Osteocyte (in vitro differentiated cells): Measurements from ENCODE around the gene OTUB1. TPM values are rescaled to one million over a fixed set of nuclear protein-coding genes. Genes with fewer than 3 reads are reported as not detected.

Experiments
- DNase-seq: peaks from one replicate; pipeline ENCODE4 v3.0.0; 2021; ENCODE audit warnings: mixed read lengths; ENCODE audit not compliant: unreplicated experiment; ENCODE audit errors: extremely low spot score
- H3K27ac Mint-ChIP-seq: one replicate; pipeline ENCODE4 v1.8.0; 2021; ENCODE audit warnings: mild to moderate bottlenecking, mixed read lengths; ENCODE audit not compliant: unreplicated experiment
- H3K27me3 Mint-ChIP-seq: one replicate; pipeline ENCODE4 v1.8.0; 2021; ENCODE audit warnings: mixed read lengths; ENCODE audit not compliant: unreplicated experiment
- H3K36me3 Mint-ChIP-seq: one replicate; pipeline ENCODE4 v1.8.0; 2021; ENCODE audit warnings: mixed read lengths; ENCODE audit not compliant: unreplicated experiment
- H3K4me1 Mint-ChIP-seq: one replicate; pipeline ENCODE4 v1.8.0; 2021; ENCODE audit warnings: mixed read lengths; ENCODE audit not compliant: unreplicated experiment
- H3K4me3 Mint-ChIP-seq: one replicate; pipeline ENCODE4 v1.8.0; 2021; ENCODE audit warnings: mild to moderate bottlenecking, moderate library complexity, mixed read lengths; ENCODE audit not compliant: unreplicated experiment
- H3K9me3 Mint-ChIP-seq: one replicate; pipeline ENCODE4 v1.8.0; 2021; ENCODE audit warnings: mixed read lengths; ENCODE audit not compliant: unreplicated experiment
- long read RNA-seq: library from polyadenylated mRNA; unstranded; transcript quantifications from one replicate; pipeline ENCODE4 v2.0.0, GENCODE V29; 2021
- total RNA-seq: library from RNA; stranded (reverse); gene quantifications from 2 replicates; pipeline ENCODE4 v1.2.1, GENCODE V29; 2021
- TF ChIP-seq, protein P1 (sequence below): fragments of 200-600 bp; sonication (generic); IDR thresholded peaks from 2 replicates; pipeline ENCODE4 v1.5.0; 2021; ENCODE audit warnings: antibody characterized with exemption, mild to moderate bottlenecking, moderate library complexity

Gene OTUB1, protein sequence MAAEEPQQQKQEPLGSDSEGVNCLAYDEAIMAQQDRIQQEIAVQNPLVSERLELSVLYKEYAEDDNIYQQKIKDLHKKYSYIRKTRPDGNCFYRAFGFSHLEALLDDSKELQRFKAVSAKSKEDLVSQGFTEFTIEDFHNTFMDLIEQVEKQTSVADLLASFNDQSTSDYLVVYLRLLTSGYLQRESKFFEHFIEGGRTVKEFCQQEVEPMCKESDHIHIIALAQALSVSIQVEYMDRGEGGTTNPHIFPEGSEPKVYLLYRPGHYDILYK
- total RNA-seq, result 66.2 and 71.4 TPM in 2 replicates
- long read RNA-seq, transcript OTUB1-201 (6 exons, 2,493 nt), result minor isoform, 7 of 49 reads
- long read RNA-seq, transcript OTUB1-209 (7 exons, 1,729 nt), result major isoform, 40 of 49 reads
- long read RNA-seq, partial matches to known transcripts, result 1 of 49 reads
- long read RNA-seq, other reads (novel, unspliced or antisense), result 1 of 49 reads

DNA sequence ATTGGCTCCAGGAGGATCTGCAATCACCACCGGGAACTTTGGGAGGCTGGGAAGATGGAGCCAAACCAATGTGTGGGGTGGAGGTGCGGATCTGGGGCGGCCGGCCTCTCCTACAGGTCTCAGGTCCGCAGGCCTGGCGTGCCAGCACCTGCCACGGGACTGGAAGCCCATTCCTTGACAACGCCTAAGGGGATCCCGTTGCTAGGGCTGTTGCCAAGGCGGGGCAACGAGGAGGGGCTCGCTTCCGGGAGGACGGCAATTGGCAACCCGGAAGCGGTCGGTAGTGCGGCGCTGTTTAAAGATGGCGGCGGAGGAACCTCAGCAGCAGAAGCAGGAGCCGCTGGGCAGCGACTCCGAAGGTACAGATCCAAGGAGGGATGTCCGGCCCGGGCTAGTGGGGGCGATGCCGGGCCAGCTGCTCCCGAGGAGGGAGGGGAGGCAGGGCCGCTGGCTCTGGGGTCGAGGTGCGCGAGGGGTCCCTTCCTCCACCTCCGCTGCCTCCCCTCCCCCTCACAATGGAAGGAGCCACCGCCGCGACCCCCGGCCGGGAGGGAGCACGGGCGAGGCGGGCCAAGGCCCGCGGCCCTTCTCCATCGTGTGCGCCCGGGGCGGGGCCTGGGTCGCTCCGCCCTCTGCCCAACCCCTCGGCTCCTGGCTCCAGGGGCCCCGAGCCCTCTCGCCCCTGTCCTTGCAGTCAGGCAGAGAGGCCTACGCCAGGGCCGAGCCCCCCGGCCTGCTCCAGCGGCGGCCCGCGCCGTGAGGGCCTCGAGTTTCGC is at the start of gene OTUB1:
OTUB1 (plus strand) TSS at position 283 of the 776 bp plus-strand sequence; CDS start at position 302, 19 bp downstream.
- TF ChIP-seq, protein P1, sequence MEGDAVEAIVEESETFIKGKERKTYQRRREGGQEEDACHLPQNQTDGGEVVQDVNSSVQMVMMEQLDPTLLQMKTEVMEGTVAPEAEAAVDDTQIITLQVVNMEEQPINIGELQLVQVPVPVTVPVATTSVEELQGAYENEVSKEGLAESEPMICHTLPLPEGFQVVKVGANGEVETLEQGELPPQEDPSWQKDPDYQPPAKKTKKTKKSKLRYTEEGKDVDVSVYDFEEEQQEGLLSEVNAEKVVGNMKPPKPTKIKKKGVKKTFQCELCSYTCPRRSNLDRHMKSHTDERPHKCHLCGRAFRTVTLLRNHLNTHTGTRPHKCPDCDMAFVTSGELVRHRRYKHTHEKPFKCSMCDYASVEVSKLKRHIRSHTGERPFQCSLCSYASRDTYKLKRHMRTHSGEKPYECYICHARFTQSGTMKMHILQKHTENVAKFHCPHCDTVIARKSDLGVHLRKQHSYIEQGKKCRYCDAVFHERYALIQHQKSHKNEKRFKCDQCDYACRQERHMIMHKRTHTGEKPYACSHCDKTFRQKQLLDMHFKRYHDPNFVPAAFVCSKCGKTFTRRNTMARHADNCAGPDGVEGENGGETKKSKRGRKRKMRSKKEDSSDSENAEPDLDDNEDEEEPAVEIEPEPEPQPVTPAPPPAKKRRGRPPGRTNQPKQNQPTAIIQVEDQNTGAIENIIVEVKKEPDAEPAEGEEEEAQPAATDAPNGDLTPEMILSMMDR, result no peak
- Mint-ChIP-seq H3K36me3 (peaks cover 14% of the 10 kb centered on the region), H3K27me3 (no peaks in the 10 kb centered on the region), H3K4me1 (peaks cover 33% of the 10 kb centered on the region), H3K27ac (peak within 1 kb of the TSS; percentile 99), H3K9me3 (no peaks in the 10 kb centered on the region), H3K4me3 (peak within 1 kb of the TSS; percentile 94)
- peak; percentile 97 for DNase-seq

DNA sequence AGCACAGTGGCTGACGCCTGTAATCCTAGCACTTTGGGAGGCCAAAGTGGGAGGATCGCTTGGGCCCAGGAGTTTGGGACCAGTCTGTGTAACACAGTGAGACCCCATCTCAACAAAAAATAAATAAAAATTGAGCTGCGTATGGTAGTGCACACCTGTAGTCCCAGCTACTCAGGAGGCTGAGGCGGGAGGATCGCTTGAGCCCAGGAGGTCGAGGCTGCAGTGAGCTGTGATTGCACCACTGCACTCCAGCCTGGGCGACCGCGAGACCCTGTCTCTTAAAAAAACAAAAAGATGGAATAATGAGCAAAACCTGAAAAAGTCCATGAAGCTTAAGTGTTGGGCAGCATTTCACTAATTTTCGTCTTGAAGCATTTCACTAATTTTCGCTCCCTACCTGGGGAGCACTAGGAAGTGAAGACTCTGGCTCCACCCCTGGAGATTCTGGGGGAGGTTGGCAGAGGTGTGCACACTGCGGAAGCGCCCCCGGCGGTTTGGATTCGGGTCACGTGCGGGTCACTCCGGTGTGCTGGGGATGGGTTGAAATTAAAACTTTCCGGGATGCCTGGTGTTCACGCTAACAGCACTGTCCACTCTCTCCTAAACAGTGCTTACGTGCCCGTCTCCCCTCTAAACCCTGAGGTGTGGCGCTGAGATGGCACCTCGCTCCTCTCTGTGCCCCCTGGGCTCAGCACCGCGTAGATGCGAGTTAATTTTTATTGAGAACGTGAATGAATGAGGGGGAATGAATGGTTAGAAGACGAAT is 48.3 kb upstream of the OTUB1 start:
- Mint-ChIP-seq H3K36me3 (no peaks in the 10 kb centered on the region), H3K4me1 (peaks cover 16% of the 10 kb centered on the region), H3K4me3 (peak overlapping the region; percentile 83), H3K27me3 (no peaks in the 10 kb centered on the region), H3K9me3 (no peaks in the 10 kb centered on the region), H3K27ac (peak overlapping the region; percentile 59)
- TF ChIP-seq, protein P1, result no peak
- DNase-seq, result no peak

DNA sequence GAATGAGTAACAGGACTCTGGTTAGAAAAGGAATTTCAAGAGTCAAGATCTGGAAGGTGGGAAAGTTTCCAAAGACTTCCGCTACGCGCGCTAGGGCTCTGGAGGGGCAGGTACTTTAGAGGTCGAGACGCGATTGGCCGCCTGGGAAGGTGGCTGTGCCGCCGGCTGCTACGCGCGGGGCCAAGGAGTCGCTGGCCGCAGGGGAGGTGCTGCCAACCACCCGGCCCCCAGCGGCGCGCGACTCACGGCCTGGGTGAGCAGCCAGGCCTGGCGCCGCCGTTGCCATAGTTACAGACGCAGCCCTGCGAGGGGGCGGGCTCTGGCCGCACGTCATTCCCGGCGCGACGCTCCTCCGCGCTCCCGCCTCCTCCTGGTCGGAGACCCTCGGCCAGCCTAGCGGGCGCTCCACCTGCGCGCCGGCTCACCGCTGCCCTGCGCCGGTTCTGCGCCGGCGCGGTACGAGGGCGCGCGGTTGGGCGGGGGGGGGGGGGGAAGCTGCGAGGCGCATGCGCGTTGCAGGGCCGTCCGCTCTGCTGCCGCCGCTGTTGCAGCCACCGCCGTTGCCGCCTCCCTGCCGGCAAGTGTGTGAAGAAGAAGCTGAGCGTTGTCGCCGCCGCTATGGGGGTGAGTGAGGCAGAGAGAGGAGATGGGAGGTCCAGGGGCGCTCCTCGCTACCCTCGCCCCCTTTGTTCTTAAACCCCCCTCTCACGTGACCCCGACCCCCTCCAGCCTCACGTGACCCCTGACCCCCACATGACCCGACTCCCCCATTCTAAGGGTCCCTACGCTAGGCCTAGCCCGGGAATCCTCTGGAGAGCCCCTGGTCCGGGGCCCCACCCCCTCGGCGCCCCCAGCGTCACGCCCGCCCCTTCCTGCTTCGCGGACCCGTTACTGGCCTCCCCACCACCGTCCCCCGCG is 47.5 kb upstream of the OTUB1 start, which contains the start of gene NAA40:
NAA40 (plus strand) TSS at position 524 of the 918 bp plus-strand sequence; CDS start at position 619, 95 bp downstream.
- H3K4me3 Mint-ChIP-seq, result peak within 1 kb of the TSS; percentile 83

DNA sequence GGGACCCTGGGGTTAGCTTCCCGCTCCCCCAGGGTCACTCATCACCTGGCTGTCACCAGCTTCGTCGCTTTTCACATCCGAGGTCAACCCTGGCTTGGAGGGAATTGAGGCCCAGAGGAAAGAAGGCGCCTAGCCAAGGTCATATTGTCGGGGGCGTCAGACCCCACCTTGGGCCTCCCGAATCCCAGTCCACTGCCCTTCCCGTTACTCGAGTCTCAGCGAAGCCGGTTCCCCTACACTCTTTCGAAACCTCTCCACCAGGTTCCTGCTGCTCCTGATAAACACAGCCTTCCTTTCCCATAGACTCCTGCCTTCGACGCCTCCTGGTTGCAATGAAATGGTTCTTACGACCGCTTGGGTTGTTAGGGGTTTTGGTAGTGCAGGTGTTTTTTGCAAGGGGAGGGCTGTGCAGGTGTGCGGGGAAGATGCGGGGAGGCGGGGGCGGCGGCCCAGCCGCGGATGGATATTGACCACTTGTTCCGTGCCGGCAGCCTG is 46.8 kb upstream of the OTUB1 start:
- Mint-ChIP-seq H3K36me3 (no peaks in the 10 kb centered on the region), H3K27ac (peak overlapping the region; percentile 83), H3K27me3 (no peaks in the 10 kb centered on the region), H3K9me3 (no peaks in the 10 kb centered on the region), H3K4me1 (peaks cover 20% of the 10 kb centered on the region), H3K4me3 (peak overlapping the region; percentile 83)
- TF ChIP-seq, protein P1, result no peak
- no peak for DNase-seq

More for the DNA sequence above, 47.5 kb upstream of the OTUB1 start, which contains the start of gene NAA40:
- no peaks in the 10 kb centered on the region for H3K36me3 Mint-ChIP-seq
- peak; percentile 97 for DNase-seq
- peaks cover 16% of the 10 kb centered on the region for H3K4me1 Mint-ChIP-seq
- H3K27me3 Mint-ChIP-seq, result no peaks in the 10 kb centered on the region
- no peaks in the 10 kb centered on the region for H3K9me3 Mint-ChIP-seq
- TF ChIP-seq, protein P1, result peak; percentile 14
- peak within 1 kb of the TSS; percentile 83 for H3K27ac Mint-ChIP-seq
